SHP77 treated with DMSO at 0.1 percent for 48 hours (cell line): Measurements from ENCODE around the gene MINK1.
"Not testable (repeated sequence)": the region's sequence is repeated elsewhere in the genome, so short reads cannot be mapped to it uniquely, and the experiment has no call there.

Source experiments
- DNase-seq: peaks from one replicate; lab custom pipeline; 2025; lab: John Stamatoyannopoulos, UW

MINK1 gene

GRCh38 chr17:4846635-4847390, 13.7 kb downstream of the MINK1 start:
- no peak for DNase-seq

DNA sequence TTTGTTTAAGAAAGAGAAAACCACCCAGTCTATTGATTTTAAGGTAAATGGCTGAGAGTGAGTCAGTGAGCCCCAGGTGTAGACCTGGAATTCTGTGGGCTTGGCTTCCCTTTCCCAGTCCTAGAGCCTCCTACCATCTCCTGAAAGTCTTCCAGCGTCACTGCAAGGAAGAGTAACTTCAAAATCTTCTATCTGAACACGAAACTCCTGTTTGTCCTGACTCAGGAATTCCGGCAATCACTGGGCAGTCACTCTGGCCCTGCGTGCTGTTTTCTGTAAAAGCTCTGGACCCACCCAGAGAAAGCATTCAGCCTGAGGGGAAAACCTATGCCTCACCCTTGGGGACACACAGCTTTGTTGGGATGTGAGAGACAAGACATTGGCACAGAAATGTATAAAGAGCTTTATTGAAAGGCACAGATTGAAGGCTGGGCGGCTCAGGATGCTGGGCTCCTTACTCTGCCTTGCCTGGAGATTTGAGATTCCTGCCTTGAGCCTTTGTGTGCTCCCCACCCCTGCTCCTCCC, 15.9 kb downstream of the MINK1 start:
- no peak for DNase-seq

GRCh38 chr17:4850246-4850645, 17.1 kb downstream of the MINK1 start:
- no peak for DNase-seq

- DNase-seq: no peak
These were observed 17.9 kb downstream of the MINK1 start for GRCh38 chr17:4851084-4851483.

DNA sequence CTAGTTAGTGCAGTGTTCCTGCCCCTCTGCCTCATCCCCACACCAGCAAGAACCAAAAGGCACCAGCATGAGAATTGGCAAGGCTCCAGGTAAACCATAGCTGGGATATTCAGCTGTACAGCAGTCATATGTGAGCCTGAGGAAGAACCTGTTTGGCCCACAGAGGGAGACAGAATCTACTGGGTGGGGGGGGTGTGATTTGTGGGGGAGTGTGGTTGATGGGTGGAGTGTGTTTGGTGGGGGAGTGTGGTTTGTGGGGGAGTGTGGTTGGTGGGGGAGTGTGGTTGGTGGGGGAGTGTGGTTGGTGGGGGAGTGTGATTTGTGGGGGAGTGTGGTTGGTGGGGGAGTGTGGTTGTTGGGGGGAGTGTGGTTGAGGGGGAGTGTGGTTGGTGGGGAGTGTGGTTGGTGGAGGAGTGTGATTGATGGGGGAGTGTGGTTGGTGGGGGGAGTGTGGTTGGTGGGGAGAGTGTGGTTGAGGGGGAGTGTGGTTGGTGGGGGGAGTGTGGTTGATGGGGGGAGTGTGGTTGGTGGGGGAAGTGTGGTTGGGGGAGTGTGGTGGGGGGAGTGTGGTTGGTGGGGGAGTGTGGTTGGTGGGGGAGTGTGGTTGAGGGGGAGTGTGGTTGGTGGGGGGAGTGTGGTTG, 19.5 kb downstream of the MINK1 start:
- peak; percentile 39 for DNase-seq

DNA sequence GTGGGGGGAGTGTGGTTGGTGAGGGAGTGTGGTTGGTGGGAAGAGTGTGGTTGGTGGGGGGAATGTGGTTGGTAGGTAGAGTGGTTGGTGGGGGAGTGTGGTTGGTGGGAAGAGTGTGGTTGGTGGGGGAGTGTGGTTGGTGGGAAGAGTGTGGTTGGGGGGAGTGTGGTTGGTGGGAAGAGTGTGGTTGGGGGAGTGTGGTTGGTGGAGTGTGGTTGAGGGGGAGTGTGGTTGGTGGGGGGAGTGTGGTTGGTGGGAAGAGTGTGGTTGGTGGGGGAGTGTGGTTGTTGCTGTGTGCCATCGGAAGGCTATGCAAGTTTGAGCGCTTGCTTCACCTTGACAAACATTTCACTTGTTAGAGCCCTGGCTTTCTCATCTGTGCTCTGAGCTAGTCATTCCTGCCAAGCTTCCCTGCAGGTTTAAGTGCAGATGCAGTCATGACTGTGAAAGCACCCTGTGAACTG, 20.1 kb downstream of the MINK1 start:
- no peak for DNase-seq

DNA sequence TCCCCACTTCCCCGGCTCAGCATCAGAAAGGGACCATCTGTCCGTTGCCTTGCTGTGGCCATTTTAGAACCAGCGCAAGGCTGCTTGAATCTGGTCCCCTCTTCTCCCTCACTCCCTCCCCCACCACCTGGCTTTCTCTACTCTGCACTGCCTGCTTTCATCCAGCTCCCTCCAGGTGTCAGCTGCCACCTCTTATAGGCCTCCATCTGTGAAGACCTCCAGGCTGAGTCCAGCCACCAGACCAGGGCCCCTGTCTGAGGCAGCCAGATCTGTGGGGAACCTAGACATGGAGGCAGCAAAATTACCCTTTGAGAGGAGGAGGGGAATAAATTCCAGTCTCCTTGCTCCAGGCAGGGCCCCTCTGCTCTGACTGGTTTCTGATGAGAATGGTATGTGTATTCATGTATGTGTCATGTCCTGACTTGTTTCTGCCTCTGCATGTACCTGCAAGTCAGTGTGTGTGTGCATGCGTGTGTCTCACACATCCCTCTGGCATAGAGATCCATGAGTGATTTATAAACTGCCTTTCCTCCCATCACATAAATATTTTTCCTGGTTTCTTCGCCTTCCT, 21.1 kb downstream of the MINK1 start:
- no peak for DNase-seq

DNA sequence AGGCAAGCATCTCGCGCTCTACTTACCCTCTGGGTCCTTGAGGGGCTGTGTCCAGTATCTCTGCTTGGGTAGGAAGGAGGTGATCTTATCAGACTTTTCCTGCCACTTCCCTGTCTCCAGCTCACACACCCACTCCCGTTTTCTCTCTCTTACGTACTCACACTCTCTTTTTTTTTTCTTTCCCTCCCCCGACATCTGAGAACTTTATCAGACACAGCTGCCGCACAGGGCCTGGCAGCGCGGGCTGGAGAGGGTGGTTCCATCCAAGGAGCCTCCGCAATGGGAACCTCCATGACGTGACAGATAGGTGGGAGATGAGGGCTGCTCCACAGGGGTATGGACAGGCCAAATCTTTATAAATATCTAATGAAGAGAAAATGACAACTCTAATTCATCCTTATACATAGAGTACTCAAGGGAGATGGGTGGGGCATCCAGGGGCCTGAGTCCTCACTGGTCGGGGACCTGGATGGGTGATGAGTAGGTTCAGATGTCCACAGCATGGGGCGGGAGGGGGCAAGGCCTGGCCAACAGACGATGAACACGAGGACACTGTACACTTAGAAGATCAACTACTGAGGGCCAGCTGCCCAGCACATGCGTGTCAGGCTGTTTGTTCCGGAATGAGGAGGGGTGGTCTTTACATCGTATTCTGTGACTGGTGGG, 23.3 kb downstream of the MINK1 start:
- DNase-seq: no peak

DNA sequence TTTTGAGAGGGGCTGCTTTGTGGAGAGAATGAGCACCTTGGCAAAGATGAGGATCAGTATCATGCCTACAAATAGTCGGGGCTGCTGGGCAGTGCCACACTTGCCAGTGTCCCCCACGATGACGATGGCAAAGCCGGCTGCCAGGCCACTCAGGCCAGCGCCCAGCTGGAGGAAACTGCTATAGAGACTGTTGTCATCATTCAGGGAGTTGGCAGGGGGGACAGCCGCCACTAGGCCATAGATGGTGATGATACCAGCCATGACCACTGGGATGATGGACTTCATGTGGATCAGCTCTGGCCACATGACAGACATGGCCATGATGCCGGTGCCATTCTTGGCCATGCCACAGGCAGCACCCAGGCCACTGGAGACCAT, 23.8 kb downstream of the MINK1 start:
- no peak for DNase-seq

GRCh38 chr17:4857347-4857746, 24.2 kb downstream of the MINK1 start:
- not testable (repeated sequence) for DNase-seq

- DNase-seq: no peak
These were observed 25.1 kb downstream of the MINK1 start for GRCh38 chr17:4858068-4858881.

DNA sequence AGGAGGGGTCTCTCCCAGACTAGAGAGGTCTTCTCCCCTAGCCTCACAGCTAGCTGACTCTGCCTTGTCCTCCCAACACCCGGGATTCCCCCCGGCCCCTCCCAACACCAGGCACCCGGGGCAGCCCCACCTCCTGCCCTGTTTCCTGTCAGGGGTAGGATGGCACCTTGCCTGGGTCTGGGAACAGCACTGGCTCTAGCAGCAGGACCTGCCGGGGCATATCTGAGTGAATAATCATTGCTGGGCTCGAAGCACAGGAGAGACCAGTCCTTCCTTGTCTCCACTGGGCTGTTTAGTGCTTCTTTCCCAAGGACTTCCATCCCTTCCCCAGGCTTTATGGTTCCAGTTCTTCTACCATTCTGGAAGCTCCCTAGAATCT, 25.7 kb downstream of the MINK1 start:
- no peak for DNase-seq

DNA sequence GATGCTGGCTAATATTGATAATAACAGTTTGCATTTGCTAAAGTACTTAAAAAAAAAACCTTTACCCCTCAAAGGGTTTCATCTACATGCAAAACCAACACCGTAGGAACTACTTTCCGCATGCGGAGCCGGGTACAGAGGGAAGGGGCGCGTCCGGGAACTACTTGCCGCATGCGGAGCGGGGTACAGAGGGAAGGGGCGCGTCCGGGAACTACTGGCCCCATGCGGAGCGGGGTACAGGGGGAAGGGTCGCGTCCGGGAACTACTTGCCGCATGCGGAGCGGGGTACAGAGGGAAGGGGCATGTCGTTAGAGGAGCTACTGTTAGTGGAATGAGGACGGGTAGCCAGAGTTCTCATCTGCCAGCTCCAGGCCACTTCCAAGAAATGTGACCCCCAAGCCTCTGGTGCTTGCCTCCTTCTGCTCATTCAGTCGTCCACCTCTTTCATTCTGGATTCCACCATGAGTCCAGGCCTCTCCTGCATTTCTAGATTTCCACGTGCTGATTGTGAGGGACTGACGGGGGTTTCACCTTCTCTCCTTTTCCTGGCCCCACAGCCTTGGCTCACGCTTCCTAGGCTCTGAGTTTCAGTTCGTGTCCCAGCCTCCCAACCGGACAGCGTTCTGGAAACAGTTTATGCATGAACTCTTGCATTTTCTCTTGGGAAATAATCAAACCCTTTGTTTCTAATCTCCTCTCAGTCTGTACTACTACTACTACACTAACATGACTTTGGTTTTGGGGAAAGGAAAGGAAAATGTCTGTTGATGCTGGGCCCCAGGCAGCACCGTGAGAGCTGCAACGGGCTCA, 26.9 kb downstream of the MINK1 start:
- DNase-seq: no peak

- DNase-seq: no peak
These were observed 27.5 kb downstream of the MINK1 start for GRCh38 chr17:4860651-4861050.

DNA sequence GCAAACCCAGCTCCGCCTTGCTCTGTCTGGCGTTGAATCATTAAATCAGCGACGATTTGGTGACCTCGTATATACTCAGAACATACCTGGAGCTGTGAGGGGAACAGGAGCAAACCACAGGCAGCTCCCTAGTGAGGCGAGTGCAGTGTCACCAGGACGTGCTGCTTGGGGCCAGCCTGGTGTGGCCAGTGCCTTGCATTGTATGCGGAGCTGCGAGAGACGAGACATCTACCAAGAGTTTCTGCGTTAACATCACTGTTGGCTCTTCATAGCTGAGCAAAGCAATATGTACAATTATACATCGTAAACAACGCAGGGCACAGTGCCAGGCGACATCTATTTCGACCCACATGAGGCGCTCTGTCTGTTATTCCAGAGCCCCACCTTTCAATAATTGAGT, 27.9 kb downstream of the MINK1 start:
- no peak for DNase-seq

GRCh38 chr17:4862720-4863119, 29.6 kb downstream of the MINK1 start:
- DNase-seq: no peak

GRCh38 chr17:4863321-4863720, 30.2 kb downstream of the MINK1 start:
- no peak for DNase-seq

DNA sequence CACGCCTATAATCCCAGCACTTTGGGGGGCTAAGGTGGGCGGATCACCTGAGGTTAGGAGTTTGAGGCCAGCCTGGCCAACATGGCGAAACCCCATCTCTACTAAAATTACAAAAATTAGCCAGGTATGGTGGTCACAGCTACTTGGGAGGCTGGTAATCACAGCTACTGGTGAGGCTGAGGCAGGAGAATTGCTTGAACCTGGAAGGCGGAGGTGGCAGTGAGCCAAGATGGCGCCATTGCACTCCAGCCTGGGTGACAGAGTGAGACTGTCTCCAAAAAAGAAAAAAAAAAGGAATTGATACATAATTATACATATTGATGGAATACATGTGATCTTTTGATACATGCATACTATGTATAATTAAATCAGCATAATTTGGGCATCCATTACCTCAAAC, 34.4 kb downstream of the MINK1 start:
- DNase-seq: not testable (repeated sequence)

DNA sequence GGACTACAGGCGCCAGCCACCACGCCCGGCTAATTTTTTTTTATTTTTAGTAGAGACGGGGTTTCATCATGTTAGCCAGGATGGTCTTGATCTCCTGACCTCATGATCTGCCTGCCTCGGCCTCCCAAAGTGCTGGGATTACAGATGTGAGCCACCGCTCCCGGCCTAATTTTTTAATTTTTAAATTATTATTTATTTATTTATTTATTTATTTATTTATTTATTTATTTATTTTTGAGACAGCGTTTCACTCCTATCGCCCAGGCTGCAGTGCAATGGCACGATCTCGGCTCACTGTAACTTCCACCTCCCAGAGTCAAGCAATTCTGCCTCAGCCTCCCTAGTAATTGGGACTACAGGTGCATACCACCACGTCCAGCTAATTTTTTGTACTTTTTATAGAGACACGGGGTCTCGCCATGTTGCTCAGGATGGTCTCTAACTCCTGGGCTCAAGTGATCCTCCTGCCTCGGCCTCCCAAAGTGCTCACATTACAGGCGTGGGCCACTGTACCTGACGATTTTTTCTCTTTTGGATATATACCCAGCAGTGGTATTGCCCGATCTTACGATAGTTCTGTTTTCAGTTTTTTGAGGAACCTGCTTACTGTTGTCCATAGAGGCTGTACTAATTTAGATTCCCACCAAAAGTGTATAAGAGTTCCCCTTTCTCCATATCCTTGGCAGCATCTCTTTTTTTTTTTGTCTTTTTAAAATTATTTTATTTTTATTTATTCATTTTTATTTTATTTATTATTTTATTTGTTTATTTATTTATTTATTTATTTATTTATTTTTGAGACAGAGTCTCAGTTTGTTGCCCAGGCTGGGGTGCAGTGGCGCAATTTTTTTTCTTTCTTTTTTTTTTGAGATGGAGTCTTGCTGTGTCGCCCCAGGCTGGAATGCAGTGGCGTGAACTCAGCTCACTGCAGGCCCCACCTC, 36.2 kb downstream of the MINK1 start:
- DNase-seq: not testable (repeated sequence)

DNA sequence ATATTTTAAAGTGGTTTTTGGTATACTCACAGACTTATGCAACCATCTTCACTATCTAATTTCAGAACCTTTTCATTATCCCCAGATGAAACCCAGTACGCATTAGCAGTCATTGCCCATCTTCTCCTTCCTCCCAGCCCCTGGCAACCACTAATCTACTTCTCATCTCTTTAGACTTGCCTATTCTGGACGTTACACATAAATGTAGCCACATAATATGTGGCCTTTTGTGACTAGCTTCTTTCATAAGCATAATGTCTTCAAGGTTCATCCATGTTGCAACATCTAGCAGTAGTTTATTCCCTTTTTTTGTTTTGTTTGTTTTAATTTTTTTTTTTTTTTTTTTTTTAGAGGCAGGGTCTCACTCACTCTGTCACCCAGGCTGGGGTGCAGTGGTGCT, 37.7 kb downstream of the MINK1 start:
- no peak for DNase-seq
